Dedifferentiated amniotic fluid mesenchymal stem cell (primary cell): ENCODE measurements around the gene WDR88.
A peak's percentile ranks its signal among the peaks of the same experiment; 100 is the strongest.
"Not testable (repeated sequence)": the region's sequence is repeated elsewhere in the genome, so short reads cannot be mapped to it uniquely, and the experiment has no call there.

Source experiments
- DNase-seq: peaks from one replicate; pipeline ENCODE4 v3.0.0-alpha.2; 2016; ENCODE audit errors: extremely low spot score

WDR88 gene

GRCh38 chr19:33129901-33130300 is 2.0 kb upstream of the WDR88 start:
- DNase-seq, result no peak

GRCh38 chr19:33130433-33130832 is 1.5 kb upstream of the WDR88 start:
- DNase-seq, result no peak

- DNase-seq, result no peak
These were observed 511 bp downstream of the WDR88 start for GRCh38 chr19:33132425-33132824.

- DNase-seq, result no peak
These were observed 1.6 kb downstream of the WDR88 start for GRCh38 chr19:33133438-33134031.

GRCh38 chr19:33134571-33135041 is 2.7 kb downstream of the WDR88 start:
- no peak for DNase-seq

GRCh38 chr19:33139165-33139564 is 7.3 kb downstream of the WDR88 start:
- no peak for DNase-seq

- peak; percentile 51 for DNase-seq
These were observed 12.0 kb downstream of the WDR88 start for GRCh38 chr19:33143897-33144405.

GRCh38 chr19:33146209-33146608 is 14.3 kb downstream of the WDR88 start:
- DNase-seq, result no peak

- no peak for DNase-seq
These were observed 15.6 kb downstream of the WDR88 start for GRCh38 chr19:33147538-33147937.

- DNase-seq, result no peak
These were observed 19.1 kb downstream of the WDR88 start for GRCh38 chr19:33150852-33151518.

- DNase-seq, result no peak
These were observed 20.3 kb downstream of the WDR88 start for GRCh38 chr19:33152176-33152575.

- not testable (repeated sequence) for DNase-seq
These were observed 20.7 kb downstream of the WDR88 start for GRCh38 chr19:33152625-33153024.

- not testable (repeated sequence) for DNase-seq
These were observed 22.4 kb downstream of the WDR88 start for GRCh38 chr19:33154313-33154712.

GRCh38 chr19:33156334-33156733 is 24.4 kb downstream of the WDR88 start:
- no peak for DNase-seq

GRCh38 chr19:33157906-33158305 is 26.0 kb downstream of the WDR88 start:
- no peak for DNase-seq

GRCh38 chr19:33158365-33158764 is 26.5 kb downstream of the WDR88 start:
- no peak for DNase-seq

- no peak for DNase-seq
These were observed 27.2 kb downstream of the WDR88 start for GRCh38 chr19:33159149-33159548.

- DNase-seq, result no peak
These were observed 28.0 kb downstream of the WDR88 start for GRCh38 chr19:33159893-33160292.

- DNase-seq, result no peak
These were observed 29.3 kb downstream of the WDR88 start for GRCh38 chr19:33161201-33161600.

GRCh38 chr19:33163481-33163880 is 31.6 kb downstream of the WDR88 start:
- DNase-seq, result no peak

GRCh38 chr19:33166037-33166436 is 34.1 kb downstream of the WDR88 start:
- DNase-seq, result not testable (repeated sequence)

GRCh38 chr19:33167438-33167837 is 35.5 kb downstream of the WDR88 start:
- DNase-seq, result no peak

GRCh38 chr19:33168528-33168927 is 36.6 kb downstream of the WDR88 start:
- no peak for DNase-seq
